SU-DHL-6 (cell line): ENCODE data around the gene SLC13A5.

Source experiments
- EZH2phosphoT487 ChIP-seq: fragments of 200-600 bp; sonication (generic), shearing (Covaris generic); conservative IDR thresholded peaks from 2 replicates; pipeline ENCODE4 v1.6.1; 2018; ENCODE audit warnings: mild to moderate bottlenecking, antibody characterized with exemption, low read length, moderate library complexity, mixed read lengths
- TF ChIP-seq, protein P1 (sequence below): fragments of 200-600 bp; sonication (generic); IDR thresholded peaks from one replicate; pipeline ENCODE4 v1.5.1; 2017; ENCODE audit warnings: antibody characterized with exemption, mild to moderate bottlenecking, low read length, moderate library complexity; ENCODE audit not compliant: insufficient read depth, poor library complexity, severe bottlenecking

DNA sequence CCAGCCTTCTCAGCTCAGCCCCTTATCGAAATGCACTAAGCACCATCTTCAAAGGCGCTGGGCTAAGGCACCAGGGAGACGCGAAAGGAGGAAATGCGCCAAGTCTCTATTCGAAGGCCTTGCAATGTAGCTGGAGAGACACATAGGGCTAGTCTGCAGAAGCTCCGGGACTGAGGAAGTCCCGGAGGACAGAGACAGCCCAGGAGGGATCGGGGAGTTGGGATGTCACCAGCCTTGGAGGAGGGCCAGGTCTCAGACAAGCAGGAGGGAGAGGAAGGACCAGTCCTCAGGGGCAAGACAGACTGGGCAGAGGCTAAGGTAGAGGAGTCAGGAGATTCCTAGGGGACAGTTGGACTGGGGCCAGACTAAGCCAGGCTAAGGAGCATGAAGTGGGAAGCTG is 53.1 kb downstream of the SLC13A5 start:
- TF ChIP-seq, protein P1, sequence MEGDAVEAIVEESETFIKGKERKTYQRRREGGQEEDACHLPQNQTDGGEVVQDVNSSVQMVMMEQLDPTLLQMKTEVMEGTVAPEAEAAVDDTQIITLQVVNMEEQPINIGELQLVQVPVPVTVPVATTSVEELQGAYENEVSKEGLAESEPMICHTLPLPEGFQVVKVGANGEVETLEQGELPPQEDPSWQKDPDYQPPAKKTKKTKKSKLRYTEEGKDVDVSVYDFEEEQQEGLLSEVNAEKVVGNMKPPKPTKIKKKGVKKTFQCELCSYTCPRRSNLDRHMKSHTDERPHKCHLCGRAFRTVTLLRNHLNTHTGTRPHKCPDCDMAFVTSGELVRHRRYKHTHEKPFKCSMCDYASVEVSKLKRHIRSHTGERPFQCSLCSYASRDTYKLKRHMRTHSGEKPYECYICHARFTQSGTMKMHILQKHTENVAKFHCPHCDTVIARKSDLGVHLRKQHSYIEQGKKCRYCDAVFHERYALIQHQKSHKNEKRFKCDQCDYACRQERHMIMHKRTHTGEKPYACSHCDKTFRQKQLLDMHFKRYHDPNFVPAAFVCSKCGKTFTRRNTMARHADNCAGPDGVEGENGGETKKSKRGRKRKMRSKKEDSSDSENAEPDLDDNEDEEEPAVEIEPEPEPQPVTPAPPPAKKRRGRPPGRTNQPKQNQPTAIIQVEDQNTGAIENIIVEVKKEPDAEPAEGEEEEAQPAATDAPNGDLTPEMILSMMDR = no peak
- TF ChIP-seq EZH2phosphoT487 = no peak
